Activated CD4-positive, alpha-beta T cell treated with anti-CD3 and anti-CD28 coated beads for 4 hours (primary cell): ENCODE measurements around the gene PAX5.

Experiments
- DNase-seq, 2 donors: peaks; one replicate each; pipeline ENCODE4 v3.0.0-alpha.2; 2020

Gene PAX5

GRCh38 chr9:36847781-36848673 is 186.0 kb downstream of the PAX5 start:
- DNase-seq = no peak

GRCh38 chr9:36846621-36847020 is 187.4 kb downstream of the PAX5 start:
- DNase-seq = no peak

GRCh38 chr9:36845844-36846243 is 188.2 kb downstream of the PAX5 start:
- DNase-seq = no peak

GRCh38 chr9:36844961-36845360 is 189.1 kb downstream of the PAX5 start:
- no peak for DNase-seq

GRCh38 chr9:36843964-36844363 is 190.1 kb downstream of the PAX5 start:
- no peak for DNase-seq

GRCh38 chr9:36842560-36843530 is 191.2 kb downstream of the PAX5 start:
- DNase-seq = no peak

GRCh38 chr9:36840898-36841536 is 193.1 kb downstream of the PAX5 start:
- no peak for DNase-seq

GRCh38 chr9:36839131-36839885 is 194.8 kb downstream of the PAX5 start:
- no peak for DNase-seq

GRCh38 chr9:36837431-36838405 is 196.3 kb downstream of the PAX5 start:
- no peak for DNase-seq

GRCh38 chr9:36836486-36836885 is 197.6 kb downstream of the PAX5 start:
- no peak for DNase-seq

- no peak for DNase-seq
Measured at GRCh38 chr9:36835271-36835996, 198.6 kb downstream of the PAX5 start.

GRCh38 chr9:36834736-36835135 is 199.3 kb downstream of the PAX5 start:
- no peak for DNase-seq

GRCh38 chr9:36833954-36834353 is 200.1 kb downstream of the PAX5 start:
- DNase-seq = no peak

- no peak for DNase-seq
Measured at GRCh38 chr9:36832164-36832795, 201.8 kb downstream of the PAX5 start.

- no peak for DNase-seq
Measured at GRCh38 chr9:36831381-36832161, 202.5 kb downstream of the PAX5 start.

GRCh38 chr9:36828611-36829013 is 205.5 kb downstream of the PAX5 start:
- no peak for DNase-seq

GRCh38 chr9:36827593-36827992 is 206.5 kb downstream of the PAX5 start:
- no peak for DNase-seq

- DNase-seq = no peak
Measured at GRCh38 chr9:36826581-36826980, 207.5 kb downstream of the PAX5 start.

GRCh38 chr9:36825179-36825578 is 208.9 kb downstream of the PAX5 start:
- DNase-seq = no peak
